ENCODE measurements around the gene STX1B.

Gene STX1B

GRCh38 chr16:30996324-30996984, 14.0 kb downstream of the STX1B start:
- DNase-seq (ENCODE audit: low read depth in 2 of 2): no peak

GRCh38 chr16:30995927-30996323, 14.5 kb downstream of the STX1B start:
- no peak for DNase-seq (ENCODE audit: low read depth in 2 of 2)

- no peak for DNase-seq (ENCODE audit: low read depth in 2 of 2)
These were observed 17.3 kb downstream of the STX1B start for GRCh38 chr16:30992931-30993816.

- no peak for DNase-seq (ENCODE audit: low read depth in 2 of 2)
These were observed 18.1 kb downstream of the STX1B start for GRCh38 chr16:30992276-30992780.

GRCh38 chr16:30991052-30991451, 19.4 kb downstream of the STX1B start:
- no peak for DNase-seq (ENCODE audit: low read depth in 2 of 2)

- no peak for DNase-seq (ENCODE audit: low read depth in 2 of 2)
These were observed 20.3 kb downstream of the STX1B start for GRCh38 chr16:30990105-30990504.

GRCh38 chr16:30989469-30990047, 20.9 kb downstream of the STX1B start:
- no peak for DNase-seq (ENCODE audit: low read depth in 2 of 2)

- no peak for DNase-seq (ENCODE audit: low read depth in 2 of 2)
These were observed 22.8 kb downstream of the STX1B start for GRCh38 chr16:30987581-30988190.

- no peak for DNase-seq (ENCODE audit: low read depth in 2 of 2)
These were observed 24.1 kb downstream of the STX1B start for GRCh38 chr16:30986129-30986991.

- DNase-seq (ENCODE audit: low read depth in 2 of 2): no peak
These were observed 24.9 kb downstream of the STX1B start for GRCh38 chr16:30985401-30986128.

- DNase-seq (ENCODE audit: low read depth in 2 of 2): peak; percentile 55 to 81
These were observed 25.6 kb downstream of the STX1B start, which contains the start of gene HSD3B7 for GRCh38 chr16:30984669-30985400. Gene HSD3B7 (plus strand): TSS chr16:30985207. CDS start chr16:30985659, 452 bp downstream.

- no peak for DNase-seq (ENCODE audit: low read depth in 2 of 2)
These were observed 26.4 kb downstream of the STX1B start for GRCh38 chr16:30983898-30984610.

- DNase-seq (ENCODE audit: low read depth in 2 of 2): no peak
These were observed 27.0 kb downstream of the STX1B start for GRCh38 chr16:30983289-30983889.

- no peak for DNase-seq (ENCODE audit: low read depth in 2 of 2)
These were observed 27.7 kb downstream of the STX1B start for GRCh38 chr16:30982548-30983288.

GRCh38 chr16:30980959-30981358, 29.5 kb downstream of the STX1B start:
- DNase-seq (ENCODE audit: low read depth in 2 of 2): no peak

- no peak for DNase-seq (ENCODE audit: low read depth in 2 of 2)
These were observed 30.0 kb downstream of the STX1B start for GRCh38 chr16:30980434-30980833.

- no peak for DNase-seq (ENCODE audit: low read depth in 2 of 2)
These were observed 30.4 kb downstream of the STX1B start for GRCh38 chr16:30980023-30980371.

Measured in stimulated activated CD4-positive, alpha-beta T cell treated with anti-CD3 and anti-CD28 coated beads, Interleukin-12 subunit alpha, Interleukin-12 subunit beta, amount 100 ng/mL, for 24 hours (primary cell).